ENCODE data around the gene ANKRD50.

DNA sequence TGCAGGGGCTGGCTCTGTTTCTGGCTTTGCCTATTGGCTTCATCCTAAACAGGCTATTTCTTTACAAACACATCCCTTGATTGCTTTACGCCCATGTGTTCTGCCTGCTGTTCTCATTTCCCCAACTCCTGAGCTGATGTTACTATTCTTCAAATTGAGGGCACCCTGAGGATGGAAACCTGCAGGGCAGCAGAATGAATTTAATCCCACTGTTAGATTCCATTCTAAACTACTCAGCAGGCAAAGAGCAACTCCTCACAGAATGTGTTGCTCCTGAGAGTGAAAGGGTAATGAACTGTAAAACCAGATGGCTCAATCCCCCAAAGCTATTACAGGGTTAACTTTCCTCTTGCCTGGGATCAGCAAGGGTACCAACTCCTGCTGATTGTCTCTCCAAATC is 75.7 kb downstream of the ANKRD50 start:
- TF ChIP-seq CTCF (IDR thresholded peaks at IDR 0.05) (no peak), POLR2A (IDR thresholded peaks at IDR 0.05) (no peak), POLR2AphosphoS5 (IDR thresholded peaks at IDR 0.05) (no peak)
